K562 (cell line): Measurements from ENCODE around the gene LUC7L. TPM values are rescaled to one million over a fixed set of nuclear protein-coding genes. Genes with fewer than 3 reads are reported as not detected.

Experiments
- BHLHE40 ChIP-seq: IDR thresholded peaks from 2 replicates; pipeline ENCODE4 v1.6.1; 2011; ENCODE audit warnings: low read length, improper control_type of control experiment
- ETS1 ChIP-seq: conservative IDR thresholded peaks from 2 replicates; pipeline ENCODE4 v1.6.1; 2011; ENCODE audit warnings: low read depth, mild to moderate bottlenecking, low read length; ENCODE audit not compliant: control insufficient read depth
- FOS ChIP-seq: IDR thresholded peaks from 3 replicates; pipeline ENCODE4 v1.6.1; 2011; ENCODE audit not compliant: insufficient read length; ENCODE audit errors: extremely low read depth
- GABPB2 ChIP-seq: fragments of 250-450 bp; sonication (Bioruptor Pico); conservative IDR thresholded peaks from 2 replicates; pipeline ENCODE4 v1.5.1; 2021; ENCODE audit warnings: mild to moderate bottlenecking
- GATAD2B ChIP-seq: fragments of 450-650 bp; IDR thresholded peaks from 2 replicates; pipeline ENCODE4 v1.6.1; 2017; ENCODE audit warnings: mild to moderate bottlenecking, borderline replicate concordance
- GTF2A2 ChIP-seq: IDR thresholded peaks from 2 replicates; pipeline ENCODE4 v1.6.1; 2016; ENCODE audit warnings: mild to moderate bottlenecking, missing genetic modification characterization, missing compliant biosample characterization
- HEY1 ChIP-seq: fragments of 250-450 bp; sonication (Bioruptor Pico); IDR thresholded peaks from 2 replicates; pipeline ENCODE4 v1.5.0; 2020; ENCODE audit warnings: mild to moderate bottlenecking, moderate library complexity, borderline replicate concordance
- MAX ChIP-seq: sonication (generic); formaldehyde crosslinking; IDR thresholded peaks from 2 replicates; pipeline ENCODE4 v1.9.0; 2022; ENCODE audit warnings: mild to moderate bottlenecking, missing genetic modification reagents
- NCOA1 ChIP-seq: fragments of 450-650 bp; IDR thresholded peaks from 2 replicates; pipeline ENCODE4 v1.6.1; 2016; ENCODE audit warnings: low read depth
- PTBP1 ChIP-seq: fragments of 200-400 bp; formaldehyde crosslinking; IDR thresholded peaks from 2 replicates; pipeline ENCODE4 v1.6.1; 2017; ENCODE audit warnings: low read depth, low read length
- PURB ChIP-seq: sonication (generic); formaldehyde crosslinking; IDR thresholded peaks from 2 replicates; pipeline ENCODE4 v1.9.0; 2021; ENCODE audit warnings: low read depth, mild to moderate bottlenecking, missing genetic modification reagents
- RCOR1 ChIP-seq, 2 experiments: IDR thresholded peaks; 2 replicates each; pipeline ENCODE4 v1.6.1; 2012; ENCODE audit warnings: low read depth in 2 of 2, low read length in 2 of 2, borderline replicate concordance in 1 of 2, improper control_type of control experiment in 1 of 2
- TAF1 ChIP-seq: IDR thresholded peaks from 2 replicates; pipeline ENCODE4 v1.6.1; 2011; ENCODE audit warnings: mild to moderate bottlenecking, low read length, moderate library complexity; ENCODE audit not compliant: insufficient read depth, control insufficient read depth, severe bottlenecking; ENCODE audit errors: extremely low read depth
- TAF15 ChIP-seq: fragments of 200-400 bp; formaldehyde crosslinking; IDR thresholded peaks from 2 replicates; pipeline ENCODE4 v1.6.1; 2017; ENCODE audit warnings: mild to moderate bottlenecking, low read depth, low read length, moderate library complexity
- TEAD2 ChIP-seq: fragments of 450-650 bp; IDR thresholded peaks from 2 replicates; pipeline ENCODE4 v1.6.1; 2016; ENCODE audit warnings: missing genetic modification characterization, control low read depth, missing compliant biosample characterization
- ZMIZ1 ChIP-seq, 2 experiments: fragments of 150-350 bp in 1 of 2; IDR thresholded peaks; 2 replicates each; pipeline ENCODE4 v1.6.1; 2012 to 2016; ENCODE audit warnings: low read depth in 2 of 2, low read length in 2 of 2, mild to moderate bottlenecking in 1 of 2, moderate library complexity in 1 of 2
- ZNF146 ChIP-seq: IDR thresholded peaks from one replicate; pipeline ENCODE4 v1.6.1; 2018; ENCODE audit warnings: missing compliant biosample characterization; ENCODE audit not compliant: unreplicated experiment
- ZNF277 ChIP-seq: fragments of 250-450 bp; sonication (Bioruptor Pico); IDR thresholded peaks from 2 replicates; pipeline ENCODE4 v1.8.0; 2022; ENCODE audit warnings: inconsistent platforms, mild to moderate bottlenecking, moderate library complexity, borderline replicate concordance
- ZNF699 ChIP-seq: fragments of 250-450 bp; sonication (Bioruptor Pico); IDR thresholded peaks from 2 replicates; pipeline ENCODE4 v1.8.0; 2021; ENCODE audit warnings: mild to moderate bottlenecking, moderate library complexity; ENCODE audit not compliant: insufficient replicate concordance
- ZNF778 ChIP-seq: fragments of 450-650 bp; formaldehyde crosslinking; IDR thresholded peaks from 2 replicates; pipeline ENCODE4 v1.4.0; 2020; ENCODE audit warnings: mild to moderate bottlenecking, moderate library complexity
- polyA plus RNA-seq, 8 experiments: library from polyadenylated mRNA; depleted of rRNA in 4 of 8; stranded (reverse) in 5 of 8; unstranded in 3 of 8; fragments of >200 nt; fragmentation: Nextera tagmentation in 2 of 8; fragmentation: Illumina TruSeq in 1 of 8; extraction: Ambion mirVana in 2 of 8; extraction: Trizol in 1 of 8; gene quantifications; 2 replicates each; pipeline versions ENCODE4 v1.2.1 to v1.2.3, GENCODE V29; 2011 to 2014; ENCODE audit warnings: inconsistent platforms in 1 of 8, missing spikeins in 1 of 8
- total RNA-seq, 7 experiments: library from RNA; depleted of rRNA in 6 of 7; stranded (reverse); fragments of >200 nt in 6 of 7; fragmentation: Illumina TruSeq in 2 of 7; extraction: Trizol in 2 of 7; gene quantifications; 2 replicates each; pipeline versions ENCODE4 v1.2.1 to v1.2.3, GENCODE V29; 2011 to 2021; ENCODE audit warnings: low replicate concordance in 1 of 7
- TF ChIP-seq, protein P1 (sequence below): fragments of 450-650 bp; IDR thresholded peaks from 2 replicates; pipeline ENCODE4 v1.6.1; 2014; ENCODE audit warnings: low read depth, mild to moderate bottlenecking, moderate library complexity, borderline replicate concordance

Gene LUC7L
- total and polyA plus RNA-seq, 9 of the 15 experiments (the other 6 are each of a cell fraction or from before 2014, with no cell fraction given): 1.7 to 93.3 (median 59.5) TPM

DNA sequence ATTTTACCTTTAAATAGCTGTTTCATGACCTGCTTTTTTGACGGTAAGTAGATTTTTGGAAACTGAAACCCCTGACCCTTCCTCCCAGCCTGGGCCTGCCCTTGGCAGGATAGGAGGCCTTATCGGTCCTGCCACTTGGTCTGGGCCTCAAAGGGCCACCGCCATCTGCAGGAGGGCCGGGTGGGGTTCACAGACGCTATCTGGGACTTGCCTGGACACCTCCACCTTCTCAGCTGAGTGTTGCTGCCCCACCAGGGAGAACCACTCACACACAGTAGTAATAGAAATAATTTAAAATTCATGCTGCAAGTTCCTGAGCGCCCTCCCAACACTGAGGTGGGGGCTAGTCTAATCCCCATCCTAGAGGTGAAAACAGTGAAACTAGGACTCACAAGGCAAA is 86.2 kb downstream of the LUC7L start (continued):
- 0 out of 2 replicates have a peak, but pooled peaks have one; percentile 19 for TF ChIP-seq MAX (CRISPR knock-in tag)
- TF ChIP-seq ETS1: peak; percentile 70; the same call in 1 of the 2 replicates
- TF ChIP-seq GTF2A2: no peak
- no peak for TF ChIP-seq TEAD2 (tag)
- peak; percentile 30; the same call in 1 of the 2 replicates for TF ChIP-seq BHLHE40
- TF ChIP-seq RCOR1 (IDR thresholded peaks at IDR 0.05; ENCODE audit: borderline replicate concordance in 1 of 2, low read depth in 2 of 2, low read length in 2 of 2): peak; percentile 78 to 85; a peak in 2 of 4 replicates
- TF ChIP-seq ZNF699 (CRISPR knock-in tag): no peak
- TF ChIP-seq, protein P1, sequence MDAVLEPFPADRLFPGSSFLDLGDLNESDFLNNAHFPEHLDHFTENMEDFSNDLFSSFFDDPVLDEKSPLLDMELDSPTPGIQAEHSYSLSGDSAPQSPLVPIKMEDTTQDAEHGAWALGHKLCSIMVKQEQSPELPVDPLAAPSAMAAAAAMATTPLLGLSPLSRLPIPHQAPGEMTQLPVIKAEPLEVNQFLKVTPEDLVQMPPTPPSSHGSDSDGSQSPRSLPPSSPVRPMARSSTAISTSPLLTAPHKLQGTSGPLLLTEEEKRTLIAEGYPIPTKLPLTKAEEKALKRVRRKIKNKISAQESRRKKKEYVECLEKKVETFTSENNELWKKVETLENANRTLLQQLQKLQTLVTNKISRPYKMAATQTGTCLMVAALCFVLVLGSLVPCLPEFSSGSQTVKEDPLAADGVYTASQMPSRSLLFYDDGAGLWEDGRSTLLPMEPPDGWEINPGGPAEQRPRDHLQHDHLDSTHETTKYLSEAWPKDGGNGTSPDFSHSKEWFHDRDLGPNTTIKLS: no peak
- peak in 1 of 2 experiments; percentile 91; a peak in 2 of 4 replicates for TF ChIP-seq ZMIZ1 (IDR thresholded peaks at IDR 0.05; ENCODE audit: low read depth in 2 of 2, low read length in 2 of 2)
- no peak for TF ChIP-seq TAF15
- TF ChIP-seq NCOA1: peak; percentile 41; the same call in 1 of the 2 replicates
- TF ChIP-seq TAF1: peak; percentile 20
- peak; percentile 87 for TF ChIP-seq GATAD2B
- TF ChIP-seq ZNF277 (CRISPR knock-in tag): no peak
- no peak for TF ChIP-seq HEY1 (CRISPR knock-in tag)
- TF ChIP-seq ZNF778 (CRISPR knock-in tag): no peak
- no peak for TF ChIP-seq FOS
- TF ChIP-seq PTBP1: 0 out of 2 replicates have a peak, but pooled peaks have one; percentile 34
- TF ChIP-seq ZNF146 (CRISPR knock-in tag): no peak
- no peak for TF ChIP-seq PURB (CRISPR knock-in tag)
- TF ChIP-seq GABPB2 (CRISPR knock-in tag): no peak
